PC-3 (cell line): ENCODE results near the gene MYO7A. TPM values are rescaled to one million over a fixed set of nuclear protein-coding genes. Genes with fewer than 3 reads are reported as not detected.

Source experiments
- ATAC-seq: fragments of 200-7000 bp; cut with Tn5 transposase; 2 replicates; pipeline ENCODE4 v1.9.1; 2020; ENCODE audit warnings: mild to moderate bottlenecking, moderate library complexity
- BruUV-seq: library from RNA; stranded (reverse); fragments of 400-500 nt; replicated peaks from 2 replicates; lab custom pipeline; 2021; lab: Mats Ljungman, UMichigan
- CTCF ChIA-PET: fragments of 300-600 bp; sonication (Branson Sonifier 250); formaldehyde crosslinking; loops from one replicate; lab custom pipeline; 2022; ENCODE audit warnings: antibody characterized with exemption; lab: Charles Lee
- POLR2A ChIA-PET: fragments of 300-600 bp; sonication (Branson Sonifier 250); formaldehyde crosslinking; loops from one replicate; lab custom pipeline; 2022; ENCODE audit warnings: antibody characterized with exemption; ENCODE audit not compliant: unreplicated experiment; lab: Charles Lee
- DNase-seq: peaks from one replicate; pipeline ENCODE4 v3.0.0-alpha.2; 2015
- H2AFZ ChIP-seq: fragments of 300-600 bp; sonication (generic); 2 replicates; pipeline ENCODE4 v1.6.0; 2016; ENCODE audit warnings: antibody characterized with exemption, low read length
- H3F3A ChIP-seq: fragments of 300-600 bp; sonication (generic); one replicate; pipeline ENCODE4 v1.6.0; 2017; ENCODE audit warnings: antibody characterized with exemption, low read length, control low read depth, mild to moderate bottlenecking; ENCODE audit not compliant: unreplicated experiment
- H3K27ac ChIP-seq: fragments of 300-600 bp; sonication (generic); 2 replicates; pipeline ENCODE4 v1.5.1; 2016; ENCODE audit warnings: mild to moderate bottlenecking, low read length
- H3K27me3 ChIP-seq: fragments of 300-600 bp; sonication (generic); 2 replicates; pipeline ENCODE4 v1.6.1; 2016; ENCODE audit warnings: low read length, mixed read lengths
- H3K36me3 ChIP-seq: fragments of 300-600 bp; sonication (generic); 2 replicates; pipeline ENCODE4 v1.6.1; 2016; ENCODE audit warnings: low read depth, mixed run types, low read length, mixed read lengths
- H3K4me1 ChIP-seq: fragments of 300-600 bp; sonication (generic); 2 replicates; pipeline ENCODE4 v1.5.1; 2016; ENCODE audit warnings: low read length; ENCODE audit not compliant: insufficient read depth
- H3K4me2 ChIP-seq: fragments of 300-600 bp; sonication (generic); 2 replicates; pipeline ENCODE4 v1.6.0; 2016; ENCODE audit warnings: low read length
- H3K4me3 ChIP-seq: fragments of 300-600 bp; sonication (generic); 2 replicates; pipeline ENCODE4 v1.5.1; 2016; ENCODE audit warnings: mild to moderate bottlenecking, low read length, mixed read lengths
- H3K79me2 ChIP-seq: fragments of 300-600 bp; sonication (generic); 2 replicates; pipeline ENCODE4 v1.6.1; 2017; ENCODE audit warnings: low read length, mixed read lengths
- H3K9ac ChIP-seq: fragments of 300-600 bp; sonication (generic); 2 replicates; pipeline ENCODE4 v1.6.0; 2016; ENCODE audit warnings: mild to moderate bottlenecking, low read length
- H3K9me2 ChIP-seq: fragments of 300-600 bp; sonication (generic); replicated peaks from 2 replicates; pipeline ENCODE4 v1.6.1; 2016; ENCODE audit warnings: mixed run types, low read length, mixed read lengths
- H3K9me3 ChIP-seq: fragments of 300-600 bp; sonication (generic); 2 replicates; pipeline ENCODE4 v1.6.1; 2016; ENCODE audit warnings: low read length, mixed read lengths
- H4K20me1 ChIP-seq: fragments of 300-600 bp; sonication (generic); 2 replicates; pipeline ENCODE4 v1.6.1; 2016; ENCODE audit warnings: low read length, mixed read lengths
- EZH2 ChIP-seq: fragments of 300-600 bp; sonication (generic); IDR thresholded peaks from one replicate; pipeline ENCODE4 v1.6.1; 2017; ENCODE audit warnings: antibody characterized with exemption, mild to moderate bottlenecking, low read length; ENCODE audit not compliant: unreplicated experiment
- EZH2phosphoT487 ChIP-seq: fragments of 300-600 bp; sonication (generic); IDR thresholded peaks from 2 replicates; pipeline ENCODE4 v1.6.1; 2018; ENCODE audit warnings: mild to moderate bottlenecking, antibody characterized with exemption, low read length, borderline replicate concordance
- intact Hi-C: fragments of 100-400 bp; cut with micrococcal nuclease; formaldehyde crosslinking; loops from 2 replicates; pipeline ENCODE4 v1.9.0; 2023
- total RNA-seq: library from RNA; depleted of rRNA; stranded (reverse); fragments of >200 nt; gene quantifications from 2 replicates; pipeline ENCODE4 v1.2.3, GENCODE V29; 2014
- TF ChIP-seq, protein P1 (sequence below): fragments of 300-600 bp; sonication (generic); conservative IDR thresholded peaks from 2 replicates; pipeline ENCODE4 v1.5.1; 2017; ENCODE audit warnings: antibody characterized with exemption, low read depth, mild to moderate bottlenecking, low read length

Gene MYO7A
- total RNA-seq, 1 experiment from 2014 or later = 0.66 TPM

GRCh38 chr11:77163271-77163670 lies 35.2 kb downstream of the MYO7A start:
- H3K4me1 ChIP-seq = no peaks in the 10 kb centered on the region
- H3K9me2 ChIP-seq = no peaks in the 10 kb centered on the region
- no TSS peak for BruUV-seq
- H3K36me3 ChIP-seq = no peaks in the 10 kb centered on the region
- ATAC-seq (no peak), DNase-seq (no peak)
- H3K27me3 ChIP-seq = peaks cover 4% of the 10 kb centered on the region; the same call in 1 of the 2 replicates
- ChIA-PET CTCF (no interaction called here), POLR2A (no interaction called here)
- no peaks in the 10 kb centered on the region for H3K9me3 ChIP-seq
- H4K20me1 ChIP-seq = no peaks in the 10 kb centered on the region
- H3K27ac ChIP-seq = no peak overlapping the region
- H3K4me2 ChIP-seq = no peak overlapping the region
- no peak overlapping the region for H3K4me3 ChIP-seq
- H3K9ac ChIP-seq = no peak overlapping the region
- no peak overlapping the region for H2AFZ ChIP-seq
- intact Hi-C loops = no loop called here
- H3F3A ChIP-seq = no peaks in the 10 kb centered on the region
- no peaks in the 10 kb centered on the region for H3K79me2 ChIP-seq
- TF ChIP-seq EZH2 = no peak
- TF ChIP-seq EZH2phosphoT487 = no peak
- TF ChIP-seq, protein P1, sequence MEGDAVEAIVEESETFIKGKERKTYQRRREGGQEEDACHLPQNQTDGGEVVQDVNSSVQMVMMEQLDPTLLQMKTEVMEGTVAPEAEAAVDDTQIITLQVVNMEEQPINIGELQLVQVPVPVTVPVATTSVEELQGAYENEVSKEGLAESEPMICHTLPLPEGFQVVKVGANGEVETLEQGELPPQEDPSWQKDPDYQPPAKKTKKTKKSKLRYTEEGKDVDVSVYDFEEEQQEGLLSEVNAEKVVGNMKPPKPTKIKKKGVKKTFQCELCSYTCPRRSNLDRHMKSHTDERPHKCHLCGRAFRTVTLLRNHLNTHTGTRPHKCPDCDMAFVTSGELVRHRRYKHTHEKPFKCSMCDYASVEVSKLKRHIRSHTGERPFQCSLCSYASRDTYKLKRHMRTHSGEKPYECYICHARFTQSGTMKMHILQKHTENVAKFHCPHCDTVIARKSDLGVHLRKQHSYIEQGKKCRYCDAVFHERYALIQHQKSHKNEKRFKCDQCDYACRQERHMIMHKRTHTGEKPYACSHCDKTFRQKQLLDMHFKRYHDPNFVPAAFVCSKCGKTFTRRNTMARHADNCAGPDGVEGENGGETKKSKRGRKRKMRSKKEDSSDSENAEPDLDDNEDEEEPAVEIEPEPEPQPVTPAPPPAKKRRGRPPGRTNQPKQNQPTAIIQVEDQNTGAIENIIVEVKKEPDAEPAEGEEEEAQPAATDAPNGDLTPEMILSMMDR = no peak

DNA sequence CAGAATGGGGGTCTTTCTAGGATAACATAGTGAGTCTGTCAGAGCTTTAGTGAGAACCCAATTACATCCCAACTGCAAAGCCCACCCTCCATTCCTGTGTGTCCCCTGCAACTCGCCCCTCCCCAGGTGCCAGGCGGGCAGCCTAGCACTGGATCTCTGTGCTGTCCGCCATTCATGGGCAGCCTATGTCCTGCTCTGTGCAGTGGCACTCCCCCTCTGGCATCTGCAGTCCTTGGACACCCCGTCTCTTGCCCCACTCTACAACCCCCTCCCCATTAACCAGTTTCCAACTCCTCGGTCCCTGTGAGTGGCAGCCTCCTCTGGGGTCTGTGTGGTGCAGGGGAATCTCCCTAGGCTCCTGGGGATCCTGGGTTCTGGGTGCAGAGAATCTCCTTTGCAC lies 37.0 kb downstream of the MYO7A start:
- Histone ChIP-seq H3K9me2 (no peaks in the 10 kb centered on the region), H3K36me3 (no peaks in the 10 kb centered on the region), H3K27me3 (peaks cover 4% of the 10 kb centered on the region; the same call in 1 of the 2 replicates), H3F3A (no peaks in the 10 kb centered on the region), H3K9me3 (no peaks in the 10 kb centered on the region), H3K27ac (no peak overlapping the region), H3K4me3 (no peak overlapping the region), H3K4me2 (no peak overlapping the region), H3K79me2 (no peaks in the 10 kb centered on the region), H2AFZ (no peak overlapping the region), H3K4me1 (no peaks in the 10 kb centered on the region), H4K20me1 (no peaks in the 10 kb centered on the region), H3K9ac (no peak overlapping the region)
- BruUV-seq = no TSS peak
- POLR2A ChIA-PET = no interaction called here
- CTCF ChIA-PET = no interaction called here
- intact Hi-C loops = no loop called here
- no peak for DNase-seq
- TF ChIP-seq, protein P1 = no peak
- no peak for TF ChIP-seq EZH2phosphoT487
- TF ChIP-seq EZH2 = no peak
- ATAC-seq = no peak

- CTCF ChIA-PET = no interaction called here
- no peak for DNase-seq
- BruUV-seq = no TSS peak
These were observed 38.0 kb downstream of the MYO7A start for GRCh38 chr11:77166021-77166420.

More at GRCh38 chr11:77166021-77166420, 38.0 kb downstream of the MYO7A start:
- no peak overlapping the region for H3K4me2 ChIP-seq
- intact Hi-C loops = no loop called here
- no peak overlapping the region for H2AFZ ChIP-seq
- no peaks in the 10 kb centered on the region for H3K79me2 ChIP-seq
- H3K27me3 ChIP-seq = no peaks in the 10 kb centered on the region; the same call in 1 of the 2 replicates
- H3K9ac ChIP-seq = no peak overlapping the region
- no peaks in the 10 kb centered on the region for H4K20me1 ChIP-seq
- TF ChIP-seq, protein P1 = no peak
- TF ChIP-seq EZH2 (no peak), EZH2phosphoT487 (no peak)
- H3K36me3 ChIP-seq = no peaks in the 10 kb centered on the region
- no peaks in the 10 kb centered on the region for H3K9me3 ChIP-seq
- no peak overlapping the region for H3K4me3 ChIP-seq
- no peaks in the 10 kb centered on the region for H3K9me2 ChIP-seq
- H3K4me1 ChIP-seq = no peaks in the 10 kb centered on the region
- H3F3A ChIP-seq = no peaks in the 10 kb centered on the region
- no peak for ATAC-seq
- POLR2A ChIA-PET = no interaction called here
- H3K27ac ChIP-seq = no peak overlapping the region
